Gastrocnemius medialis (tissue), 4 donors: ENCODE measurements around the gene TGFA. TPM values are rescaled to one million over a fixed set of nuclear protein-coding genes. Genes with fewer than 3 reads are reported as not detected.

ENCODE experiments used
- ATAC-seq, 2 donors: fragments of 150-250 bp; one replicate each; pipeline ENCODE4 v1.9.1; 2016
- DNase-seq, 2 donors: peaks; one replicate each; pipeline ENCODE4 v3.0.0-alpha.2; 2019
- H3K27ac ChIP-seq, 4 donors: fragments of 200-600 bp; sonication (generic); 1 replicate in 1 of 4; 2 replicates in 3 of 4; pipeline ENCODE4 v1.5.1; 2016 to 2018; ENCODE audit warnings: mild to moderate bottlenecking in 2 of 4, moderate library complexity in 1 of 4
- H3K27me3 ChIP-seq, 3 donors: fragments of 200-600 bp; sonication (generic) in 2 of 3; 1 replicate in 1 of 3; 2 replicates in 2 of 3; pipeline versions ENCODE4 v1.5.1 to v1.6.0; 2016 to 2019; ENCODE audit warnings: mild to moderate bottlenecking in 1 of 3, moderate library complexity in 1 of 3
- H3K36me3 ChIP-seq, 2 donors: fragments of 200-600 bp; sonication (generic) in 1 of 2; one replicate each; pipeline ENCODE4 v1.5.1; 2017 to 2018
- H3K4me1 ChIP-seq, 2 donors: fragments of 200-600 bp; sonication (generic) in 1 of 2; one replicate each; pipeline ENCODE4 v1.5.1; 2016 to 2017; ENCODE audit warnings: mild to moderate bottlenecking in 2 of 2
- H3K4me3 ChIP-seq, 4 donors: fragments of 200-600 bp; sonication (generic) in 3 of 4; 1 replicate in 1 of 4; 2 replicates in 3 of 4; pipeline ENCODE4 v1.5.1; 2016 to 2019; ENCODE audit warnings: mild to moderate bottlenecking in 2 of 4
- H3K9me3 ChIP-seq, 3 donors: fragments of 200-600 bp; sonication (generic) in 2 of 3; 1 replicate in 1 of 3; 2 replicates in 2 of 3; pipeline ENCODE4 v1.5.1; 2016 to 2019
- POLR2A ChIP-seq, 2 donors: fragments of 450-650 bp; IDR thresholded peaks; one replicate each; pipeline ENCODE4 v1.6.1; 2017; ENCODE audit warnings: antibody characterized with exemption in 2 of 2, mild to moderate bottlenecking in 2 of 2, moderate library complexity in 2 of 2
- in situ Hi-C, 4 donors: fragments of 200-750 bp; cut with MboI; loops; one replicate each; pipeline versions ENCODE4 v1.15.0 to v1.8.0; 2017; ENCODE audit warnings: low sequenced_read_pairs in 4 of 4
- intact Hi-C: fragments of 100-400 bp; cut with DNase I; formaldehyde crosslinking; loops from one replicate; pipeline ENCODE4 v1.15.1; 2023; ENCODE audit warnings: low total_unique reads
- total RNA-seq, 4 donors: library from RNA; depleted of rRNA; stranded (reverse); fragments of >200 nt; gene quantifications; one replicate each; pipeline versions ENCODE4 v1.1.0 to v1.2.3, GENCODE V29; 2016
- TF ChIP-seq, protein P1 (sequence below), 5 experiments: fragments of 450-650 bp in 3 of 5; fragments of 200-600 bp in 2 of 5; sonication (generic) in 2 of 5; IDR thresholded peaks in 4 of 5; conservative IDR thresholded peaks in 1 of 5; 1 replicate in 4 of 5; 2 replicates in 1 of 5; pipeline ENCODE4 v1.5.1; 2016 to 2019; ENCODE audit warnings: antibody characterized with exemption in 5 of 5, mild to moderate bottlenecking in 3 of 5, moderate library complexity in 3 of 5

TGFA gene
- total RNA-seq, 4 donors from 2014 or later = 0.05 to 0.26 (median 0.18) TPM; not detected in 1

DNA sequence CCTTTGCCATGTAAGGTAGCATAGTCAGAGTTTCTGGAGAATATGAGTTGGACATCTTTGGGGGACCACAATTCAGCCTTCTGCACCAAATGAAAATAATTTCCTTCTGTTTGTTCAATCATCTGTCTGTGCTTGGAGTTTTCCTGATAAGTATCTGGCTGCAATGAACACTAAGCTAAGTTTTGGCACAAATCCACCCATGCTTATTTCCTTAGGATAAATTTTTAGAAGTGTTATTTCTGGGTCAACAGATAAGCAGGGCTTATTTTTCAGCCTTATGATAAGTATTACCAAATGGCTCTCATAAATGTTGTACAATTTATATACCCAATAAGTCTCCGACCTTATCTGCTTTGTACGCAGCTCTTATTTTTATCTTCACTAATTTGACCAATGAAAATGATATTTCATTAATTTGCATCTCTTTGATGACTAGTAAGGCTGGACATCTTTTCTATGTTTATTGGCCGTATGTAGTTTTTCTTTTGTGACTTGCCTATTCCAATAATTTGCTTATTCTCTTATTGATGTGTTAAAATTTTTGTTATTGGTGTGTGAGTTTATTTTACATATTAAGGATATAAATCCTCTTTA, 59.2 kb downstream of the TGFA start:
- Histone ChIP-seq H3K9me3 (no peaks in the 10 kb centered on the region), H3K4me3 (no peak overlapping the region), H3K4me1 (no peaks in the 10 kb centered on the region), H3K36me3 (no peaks in the 10 kb centered on the region), H3K27me3 (peaks cover 0 to 4% (median 0%) of the 10 kb centered on the region in 3 donors), H3K27ac (no peak overlapping the region)
- in situ Hi-C loops = no loop called here
- no peak for TF ChIP-seq POLR2A (IDR thresholded peaks at IDR 0.05)
- TF ChIP-seq, protein P1, sequence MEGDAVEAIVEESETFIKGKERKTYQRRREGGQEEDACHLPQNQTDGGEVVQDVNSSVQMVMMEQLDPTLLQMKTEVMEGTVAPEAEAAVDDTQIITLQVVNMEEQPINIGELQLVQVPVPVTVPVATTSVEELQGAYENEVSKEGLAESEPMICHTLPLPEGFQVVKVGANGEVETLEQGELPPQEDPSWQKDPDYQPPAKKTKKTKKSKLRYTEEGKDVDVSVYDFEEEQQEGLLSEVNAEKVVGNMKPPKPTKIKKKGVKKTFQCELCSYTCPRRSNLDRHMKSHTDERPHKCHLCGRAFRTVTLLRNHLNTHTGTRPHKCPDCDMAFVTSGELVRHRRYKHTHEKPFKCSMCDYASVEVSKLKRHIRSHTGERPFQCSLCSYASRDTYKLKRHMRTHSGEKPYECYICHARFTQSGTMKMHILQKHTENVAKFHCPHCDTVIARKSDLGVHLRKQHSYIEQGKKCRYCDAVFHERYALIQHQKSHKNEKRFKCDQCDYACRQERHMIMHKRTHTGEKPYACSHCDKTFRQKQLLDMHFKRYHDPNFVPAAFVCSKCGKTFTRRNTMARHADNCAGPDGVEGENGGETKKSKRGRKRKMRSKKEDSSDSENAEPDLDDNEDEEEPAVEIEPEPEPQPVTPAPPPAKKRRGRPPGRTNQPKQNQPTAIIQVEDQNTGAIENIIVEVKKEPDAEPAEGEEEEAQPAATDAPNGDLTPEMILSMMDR (IDR thresholded peaks at IDR 0.05 in 4 of 5, conservative IDR thresholded peaks at IDR 0.05 in 1 of 5) = no peak
- DNase-seq (no peak), ATAC-seq (no peak)
- intact Hi-C loops = no loop called here

DNA sequence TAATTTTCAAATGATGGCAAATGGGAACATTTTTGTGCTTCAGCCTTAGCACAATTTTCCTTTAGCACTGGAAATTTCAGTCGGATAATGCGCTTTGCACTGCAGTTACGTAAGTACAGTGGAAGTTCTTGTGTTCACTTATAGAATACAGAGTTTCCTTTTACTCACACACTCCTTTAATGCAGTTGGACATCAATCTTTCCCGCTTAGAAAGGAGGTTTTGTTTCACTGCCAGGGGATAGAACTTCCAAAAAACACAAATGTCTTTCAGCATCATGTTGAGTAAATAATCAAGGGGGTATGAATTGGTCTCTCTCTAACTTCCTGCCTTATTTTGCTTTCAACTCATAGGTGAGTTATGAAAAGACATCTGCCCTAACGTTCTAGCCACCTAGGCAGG, 63.2 kb downstream of the TGFA start:
- no peaks in the 10 kb centered on the region for H3K9me3 ChIP-seq
- H3K27me3 ChIP-seq = peaks cover 0 to 4% (median 0%) of the 10 kb centered on the region in 3 donors
- intact Hi-C loops (no loop called here), in situ Hi-C loops (no loop called here)
- TF ChIP-seq, protein P1 (IDR thresholded peaks at IDR 0.05 in 4 of 5, conservative IDR thresholded peaks at IDR 0.05 in 1 of 5) = no peak
- no peak for TF ChIP-seq POLR2A (IDR thresholded peaks at IDR 0.05)
- H3K4me1 ChIP-seq = no peaks in the 10 kb centered on the region
- no peak overlapping the region for H3K27ac ChIP-seq
- H3K36me3 ChIP-seq = no peaks in the 10 kb centered on the region
- DNase-seq (no peak), ATAC-seq (no peak)
- H3K4me3 ChIP-seq = no peak overlapping the region

DNA sequence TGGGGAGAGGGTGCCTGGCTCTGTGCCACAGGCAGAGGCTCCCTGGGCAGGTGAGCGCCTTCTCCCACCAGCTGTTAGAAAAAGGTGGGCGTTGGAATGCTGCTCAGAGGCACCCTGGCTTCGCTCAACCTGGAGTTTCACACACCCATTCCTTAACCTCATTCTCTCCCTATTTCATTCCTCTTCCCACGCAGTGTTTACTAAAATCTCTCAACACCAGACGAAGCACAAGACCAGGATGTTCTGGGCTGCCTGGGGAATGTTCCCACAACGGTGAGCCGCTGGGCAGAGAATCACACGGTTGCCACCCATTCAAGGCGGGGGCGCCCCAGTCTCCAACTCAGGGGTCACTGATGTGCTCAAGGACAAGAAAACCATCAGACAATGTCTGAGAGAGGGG, 64.5 kb downstream of the TGFA start:
- ATAC-seq = no peak
- H3K27ac ChIP-seq = no peak overlapping the region
- intact Hi-C loops (no loop called here), in situ Hi-C loops (no loop called here)
- H3K9me3 ChIP-seq = no peaks in the 10 kb centered on the region
- H3K36me3 ChIP-seq = no peaks in the 10 kb centered on the region
- no peak for DNase-seq
- TF ChIP-seq, protein P1 (IDR thresholded peaks at IDR 0.05 in 4 of 5, conservative IDR thresholded peaks at IDR 0.05 in 1 of 5) = no peak
- no peak for TF ChIP-seq POLR2A (IDR thresholded peaks at IDR 0.05)
- H3K27me3 ChIP-seq = peaks cover 0 to 4% (median 0%) of the 10 kb centered on the region in 3 donors
- no peak overlapping the region for H3K4me3 ChIP-seq
- H3K4me1 ChIP-seq = no peaks in the 10 kb centered on the region

DNA sequence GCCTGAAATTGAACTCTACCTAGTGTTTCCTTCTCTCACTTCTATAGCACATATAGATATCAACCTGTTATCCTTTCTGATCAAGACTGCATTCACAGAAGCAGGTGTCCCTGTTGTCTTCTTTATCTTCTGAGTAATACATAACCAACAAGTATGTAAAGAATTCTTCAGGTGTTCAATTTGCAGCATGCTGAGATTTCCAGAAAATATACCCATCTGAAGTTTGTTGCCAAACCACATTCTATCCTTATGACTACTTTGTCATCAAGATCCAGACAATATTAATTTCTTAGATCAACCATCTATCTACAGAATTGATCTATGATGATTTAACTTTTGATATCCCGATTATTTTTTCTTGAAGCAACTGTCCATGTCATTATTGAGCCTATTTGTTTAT, 69.5 kb downstream of the TGFA start:
- H3K4me3 ChIP-seq = no peak overlapping the region
- H3K4me1 ChIP-seq = no peaks in the 10 kb centered on the region
- H3K27ac ChIP-seq = no peak overlapping the region
- ATAC-seq = no peak
- H3K9me3 ChIP-seq = no peaks in the 10 kb centered on the region
- intact Hi-C loops = no loop called here
- no peak for DNase-seq
- peaks cover 0 to 4% (median 0%) of the 10 kb centered on the region in 3 donors for H3K27me3 ChIP-seq
- in situ Hi-C loops = no loop called here
- no peaks in the 10 kb centered on the region for H3K36me3 ChIP-seq
- TF ChIP-seq POLR2A (IDR thresholded peaks at IDR 0.05) = no peak
- TF ChIP-seq, protein P1 (IDR thresholded peaks at IDR 0.05 in 4 of 5, conservative IDR thresholded peaks at IDR 0.05 in 1 of 5) = no peak

DNA sequence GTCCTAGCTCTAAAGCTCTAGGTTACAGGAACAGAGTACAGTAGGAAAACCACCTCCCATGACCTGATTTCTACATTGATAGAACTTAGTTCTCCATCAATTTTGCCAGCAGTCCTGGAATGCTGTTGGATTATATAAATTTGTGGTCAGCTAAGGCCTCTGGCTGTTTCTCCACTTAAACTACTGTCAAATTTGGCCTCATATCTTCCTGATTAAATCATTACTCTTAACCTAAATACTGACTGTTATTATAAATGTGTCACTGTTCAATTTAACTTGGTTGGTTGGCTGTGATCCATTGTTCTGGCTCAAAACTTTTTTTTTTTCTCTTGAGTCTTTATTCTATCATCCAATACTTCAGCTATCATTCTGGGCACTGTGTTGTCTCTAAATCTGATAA, 71.2 kb downstream of the TGFA start:
- DNase-seq (no peak), ATAC-seq (no peak)
- Histone ChIP-seq H3K4me3 (no peak overlapping the region), H3K9me3 (no peaks in the 10 kb centered on the region), H3K27me3 (peaks cover 0 to 2% (median 0%) of the 10 kb centered on the region in 3 donors), H3K4me1 (no peaks in the 10 kb centered on the region), H3K27ac (no peak overlapping the region), H3K36me3 (no peaks in the 10 kb centered on the region)
- intact Hi-C loops = no loop called here
- TF ChIP-seq, protein P1 (IDR thresholded peaks at IDR 0.05 in 4 of 5, conservative IDR thresholded peaks at IDR 0.05 in 1 of 5) = no peak
- no peak for TF ChIP-seq POLR2A (IDR thresholded peaks at IDR 0.05)
- in situ Hi-C loops = no loop called here
